Progenitor cell of endocrine pancreas (in vitro differentiated cells): Measurements from ENCODE around the gene FBXO47. TPM values are rescaled to one million over a fixed set of nuclear protein-coding genes. Genes with fewer than 3 reads are reported as not detected.

ENCODE experiments used
- DNase-seq: peaks from one replicate; pipeline ENCODE4 v3.0.0; 2021; ENCODE audit warnings: low spot score; ENCODE audit not compliant: unreplicated experiment
- H3K27ac Mint-ChIP-seq: 2 replicates; pipeline ENCODE4 v1.8.0; 2021; ENCODE audit warnings: mild to moderate bottlenecking, moderate library complexity, mixed read lengths
- H3K27me3 Mint-ChIP-seq: 2 replicates; pipeline ENCODE4 v1.8.0; 2021; ENCODE audit warnings: mixed read lengths
- H3K36me3 Mint-ChIP-seq: 2 replicates; pipeline ENCODE4 v1.8.0; 2022; ENCODE audit warnings: mixed read lengths; ENCODE audit not compliant: insufficient read depth
- H3K4me1 Mint-ChIP-seq: 2 replicates; pipeline ENCODE4 v1.8.0; 2021; ENCODE audit warnings: low read depth, mixed read lengths
- H3K4me3 Mint-ChIP-seq: 2 replicates; pipeline ENCODE4 v1.8.0; 2021; ENCODE audit warnings: low read depth, mild to moderate bottlenecking, moderate library complexity, mixed read lengths
- H3K9me3 Mint-ChIP-seq: 2 replicates; pipeline ENCODE4 v1.8.0; 2021; ENCODE audit warnings: low read depth, mixed read lengths
- total RNA-seq: library from RNA; stranded (reverse); gene quantifications from 2 replicates; pipeline ENCODE4 v1.2.1, GENCODE V29; 2021
- TF ChIP-seq, protein P1 (sequence below): fragments of 200-600 bp; sonication (generic); IDR thresholded peaks from one replicate; pipeline ENCODE4 v1.5.0; 2021; ENCODE audit warnings: antibody characterized with exemption, mild to moderate bottlenecking; ENCODE audit not compliant: unreplicated experiment

The FBXO47 gene
- total RNA-seq, 1 donor from 2014 or later: not detected

DNA sequence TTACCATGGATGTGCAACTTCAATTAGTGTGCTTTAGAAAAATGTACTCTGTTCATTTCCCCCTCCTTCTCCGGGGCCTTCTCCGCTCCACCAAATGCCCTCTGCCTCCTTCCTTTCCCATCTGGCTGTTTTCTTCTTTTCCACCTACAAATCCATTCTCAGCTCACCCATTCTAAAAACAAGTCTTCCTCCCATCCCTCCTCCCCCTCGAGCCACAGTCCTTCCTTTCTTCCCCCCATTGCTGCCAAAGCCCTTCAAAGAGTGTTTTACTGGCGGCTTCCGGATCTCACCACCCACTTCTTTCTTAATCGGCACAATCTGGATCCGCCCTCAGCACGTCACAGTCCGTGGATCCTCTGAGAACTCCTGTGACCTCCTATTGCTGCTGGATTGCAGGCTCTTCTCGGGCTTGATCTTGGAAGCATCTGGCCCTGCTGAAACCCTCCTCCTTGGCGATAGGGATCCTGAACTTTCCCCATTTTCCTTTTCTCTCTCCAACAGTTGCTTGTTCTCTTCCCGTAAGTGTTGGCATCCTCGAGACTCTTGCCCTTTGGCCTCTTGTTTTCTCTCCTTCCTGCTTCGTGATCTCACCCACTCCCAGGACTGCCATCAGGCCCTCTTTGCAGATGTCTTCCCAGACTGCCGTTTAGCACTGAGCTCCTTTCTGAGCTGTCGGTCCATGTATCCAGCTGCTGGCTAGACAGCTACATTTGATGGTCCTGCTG is 36.0 kb upstream of the FBXO47 start:
- Mint-ChIP-seq H3K27me3 (peaks cover 17% of the 10 kb centered on the region), H3K9me3 (peaks cover 3% of the 10 kb centered on the region), H3K4me3 (no peak overlapping the region), H3K27ac (no peak overlapping the region), H3K4me1 (no peaks in the 10 kb centered on the region), H3K36me3 (no peaks in the 10 kb centered on the region)
- no peak for DNase-seq
- TF ChIP-seq, protein P1, sequence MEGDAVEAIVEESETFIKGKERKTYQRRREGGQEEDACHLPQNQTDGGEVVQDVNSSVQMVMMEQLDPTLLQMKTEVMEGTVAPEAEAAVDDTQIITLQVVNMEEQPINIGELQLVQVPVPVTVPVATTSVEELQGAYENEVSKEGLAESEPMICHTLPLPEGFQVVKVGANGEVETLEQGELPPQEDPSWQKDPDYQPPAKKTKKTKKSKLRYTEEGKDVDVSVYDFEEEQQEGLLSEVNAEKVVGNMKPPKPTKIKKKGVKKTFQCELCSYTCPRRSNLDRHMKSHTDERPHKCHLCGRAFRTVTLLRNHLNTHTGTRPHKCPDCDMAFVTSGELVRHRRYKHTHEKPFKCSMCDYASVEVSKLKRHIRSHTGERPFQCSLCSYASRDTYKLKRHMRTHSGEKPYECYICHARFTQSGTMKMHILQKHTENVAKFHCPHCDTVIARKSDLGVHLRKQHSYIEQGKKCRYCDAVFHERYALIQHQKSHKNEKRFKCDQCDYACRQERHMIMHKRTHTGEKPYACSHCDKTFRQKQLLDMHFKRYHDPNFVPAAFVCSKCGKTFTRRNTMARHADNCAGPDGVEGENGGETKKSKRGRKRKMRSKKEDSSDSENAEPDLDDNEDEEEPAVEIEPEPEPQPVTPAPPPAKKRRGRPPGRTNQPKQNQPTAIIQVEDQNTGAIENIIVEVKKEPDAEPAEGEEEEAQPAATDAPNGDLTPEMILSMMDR: no peak

GRCh38 chr17:39001703-39002637 is 34.8 kb upstream of the FBXO47 start:
- TF ChIP-seq, protein P1: no peak
- no peaks in the 10 kb centered on the region for H3K36me3 Mint-ChIP-seq
- H3K4me1 Mint-ChIP-seq: no peaks in the 10 kb centered on the region
- DNase-seq: no peak
- H3K27ac Mint-ChIP-seq: no peak overlapping the region
- H3K27me3 Mint-ChIP-seq: peaks cover 17% of the 10 kb centered on the region
- no peak overlapping the region for H3K4me3 Mint-ChIP-seq
- H3K9me3 Mint-ChIP-seq: peaks cover 7% of the 10 kb centered on the region

DNA sequence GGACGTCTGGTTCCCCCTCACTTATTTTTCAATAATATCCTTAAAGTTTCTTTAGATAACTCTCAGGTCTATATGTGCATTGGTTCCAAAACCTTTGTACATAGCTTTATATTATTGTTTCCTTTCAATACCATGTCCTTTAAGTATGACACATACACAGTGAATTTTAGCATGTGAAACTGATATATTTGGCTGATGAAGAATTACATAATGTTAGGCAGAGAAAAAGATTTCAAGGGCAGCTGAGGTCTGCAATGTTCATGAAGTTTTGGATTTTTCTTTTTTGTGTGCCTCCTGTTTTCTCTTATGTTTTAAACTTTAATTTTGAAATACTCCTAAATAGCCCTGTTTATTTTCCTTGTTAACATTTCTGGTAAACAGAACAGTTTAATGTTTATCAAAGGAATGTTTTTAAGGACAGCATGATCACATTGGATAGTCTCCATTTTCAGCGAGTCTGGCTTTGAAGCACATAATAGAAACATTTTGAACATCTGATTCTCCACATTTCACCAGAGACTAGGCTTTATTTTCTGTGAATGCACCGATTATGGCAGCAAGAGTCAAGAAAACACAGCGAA is 32.9 kb upstream of the FBXO47 start:
- DNase-seq: no peak
- peaks cover 18% of the 10 kb centered on the region for H3K9me3 Mint-ChIP-seq
- H3K4me1 Mint-ChIP-seq: no peaks in the 10 kb centered on the region
- H3K27me3 Mint-ChIP-seq: peaks cover 17% of the 10 kb centered on the region
- no peak overlapping the region for H3K4me3 Mint-ChIP-seq
- TF ChIP-seq, protein P1: no peak
- no peaks in the 10 kb centered on the region for H3K36me3 Mint-ChIP-seq
- H3K27ac Mint-ChIP-seq: no peak overlapping the region

DNA sequence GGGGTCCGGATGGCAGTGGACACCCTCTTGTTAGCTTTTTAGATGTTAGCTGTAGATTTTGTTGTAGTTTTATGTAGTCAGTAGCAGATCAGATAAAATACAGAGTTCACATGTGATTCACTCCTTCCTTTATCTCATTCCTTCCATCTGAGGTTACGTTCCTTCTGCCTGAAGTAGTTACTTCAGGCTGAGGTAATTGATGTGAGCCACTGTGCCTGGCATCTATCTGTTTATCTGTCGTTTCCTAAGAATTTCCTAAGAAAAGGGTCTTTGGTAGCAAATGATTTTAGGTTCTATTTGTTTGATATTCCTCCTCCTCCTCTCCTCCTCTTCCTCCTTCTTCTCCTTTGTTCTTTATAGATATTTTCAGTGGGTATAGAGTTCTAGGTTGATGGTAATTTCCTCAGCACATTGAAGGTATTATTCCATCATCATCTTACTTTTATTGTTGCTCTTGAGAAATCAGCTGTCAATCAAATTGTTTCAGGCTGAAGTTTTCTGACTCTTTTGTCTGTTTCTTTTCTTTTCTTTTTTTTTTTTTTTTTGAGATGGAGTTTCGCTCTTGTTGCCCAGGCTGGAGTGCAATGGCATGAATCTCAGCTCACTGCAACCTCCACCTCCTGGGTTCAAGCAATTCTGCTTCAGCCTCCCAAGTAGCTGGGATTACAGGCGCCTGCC is 29.6 kb upstream of the FBXO47 start:
- Mint-ChIP-seq H3K4me3 (no peak overlapping the region), H3K27me3 (peaks cover 2% of the 10 kb centered on the region), H3K4me1 (no peaks in the 10 kb centered on the region), H3K9me3 (peaks cover 18% of the 10 kb centered on the region), H3K36me3 (no peaks in the 10 kb centered on the region), H3K27ac (no peak overlapping the region)
- no peak for DNase-seq
- TF ChIP-seq, protein P1: no peak

DNA sequence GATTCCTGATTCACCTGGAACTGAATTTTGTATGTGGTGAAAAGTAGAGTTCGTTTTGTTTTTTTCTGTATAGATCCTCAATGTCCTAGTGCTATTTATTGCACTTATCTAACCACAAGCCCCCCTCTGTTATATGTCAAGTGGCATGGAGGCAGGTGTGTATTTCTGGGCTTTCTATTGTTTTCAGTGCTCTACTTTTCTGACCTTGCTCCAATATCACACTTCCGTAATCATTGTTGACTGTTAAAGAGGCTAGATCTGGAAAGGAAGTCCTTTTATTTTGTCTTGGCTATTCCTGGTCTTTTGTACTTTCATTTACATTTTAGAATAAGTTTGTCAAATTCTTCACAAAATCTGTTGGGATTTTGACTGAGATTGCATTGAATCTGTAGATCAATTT is 26.8 kb upstream of the FBXO47 start:
- H3K27ac Mint-ChIP-seq: no peak overlapping the region
- no peaks in the 10 kb centered on the region for H3K36me3 Mint-ChIP-seq
- no peaks in the 10 kb centered on the region for H3K27me3 Mint-ChIP-seq

More for the DNA sequence above, 26.8 kb upstream of the FBXO47 start:
- Mint-ChIP-seq H3K4me1 (no peaks in the 10 kb centered on the region), H3K9me3 (peaks cover 18% of the 10 kb centered on the region), H3K4me3 (no peak overlapping the region)
- DNase-seq: no peak
- TF ChIP-seq, protein P1: no peak
